ENCODE results near the gene LAMA4. TPM values are rescaled to one million over a fixed set of nuclear protein-coding genes. Genes with fewer than 3 reads are reported as not detected.

LAMA4 gene
- total RNA-seq, 1 experiment from 2014 or later: 1.1 TPM

- H4K8ac ChIP-seq (replicated peaks; ENCODE audit: insufficient read length, low read depth, low read length): no peak overlapping the region
- H2BK120ac ChIP-seq (ENCODE audit: low read depth, low read length, poor library complexity, severe bottlenecking): no peak overlapping the region
- no peak overlapping the region for H3K4ac ChIP-seq (ENCODE audit: low read depth, low read length)
- Mint-ChIP-seq H3K4me1 (peaks cover 20 to 26% of the 10 kb centered on the region in 2 experiments), H3K27ac (no peak overlapping the region), H3K4me3 (no peak overlapping the region), H3K27me3 (ENCODE audit: low read depth) (peaks cover 2% of the 10 kb centered on the region), H3K36me3 (ENCODE audit: insufficient read depth in 1 of 3, low read depth in 3 of 3) (peaks cover 0 to 4% (median 0%) of the 10 kb centered on the region in 3 experiments; a peak in 2 of 7 replicates), H3K9me3 (peaks cover 0 to 5% of the 10 kb centered on the region in 2 experiments; a peak in 3 of 5 replicates)
- no peak overlapping the region for H2BK12ac ChIP-seq (ENCODE audit: insufficient read length, low read depth, low read length)
- no peak overlapping the region for H3K23ac ChIP-seq (ENCODE audit: insufficient read length, low read depth, low read length)
- H3K23me2 ChIP-seq (ENCODE audit: insufficient read length, low read depth, low read length, poor library complexity, severe bottlenecking): no peaks in the 10 kb centered on the region
- no peak for DNase-seq
- H4K5ac ChIP-seq (ENCODE audit: insufficient read length, low read depth, low read length): no peak overlapping the region
- H2AFZ ChIP-seq (ENCODE audit: low read length): no peak overlapping the region
- H4K20me1 ChIP-seq (ENCODE audit: control insufficient read depth, insufficient read depth, insufficient read length): no peaks in the 10 kb centered on the region
- no peaks in the 10 kb centered on the region for H3K27me3 ChIP-seq (ENCODE audit: insufficient read depth, low read length)
- no peak for TF ChIP-seq CTCF (conservative IDR thresholded peaks at IDR 0.05)
- no peak overlapping the region for H4K91ac ChIP-seq (ENCODE audit: insufficient read length, low read depth, low read length)
- no peak overlapping the region for H2AK5ac ChIP-seq (ENCODE audit: insufficient read length, low read length)
- H3K4me1 ChIP-seq (ENCODE audit: insufficient read depth, low read length): peaks cover 5% of the 10 kb centered on the region; the same call in 1 of the 2 replicates
- no peaks in the 10 kb centered on the region for H3K79me2 ChIP-seq (ENCODE audit: insufficient read depth, low read length)
- no peak overlapping the region for H2BK15ac ChIP-seq (ENCODE audit: low read depth, low read length)
- H2BK5ac ChIP-seq (ENCODE audit: insufficient read length, low read length): no peak overlapping the region
- WGBS (ENCODE audit: extremely low coverage, insufficient read length, low lambda C conversion rate): no CpG with 5 or more reads among the region's 2 CpGs
- H3K4me2 ChIP-seq (ENCODE audit: insufficient read depth, insufficient read length, low read length): no peak overlapping the region
- H2BK20ac ChIP-seq (ENCODE audit: low read depth, low read length, poor library complexity, severe bottlenecking): no peak overlapping the region
- H3K9me3 ChIP-seq (ENCODE audit: control insufficient read depth, low read depth, low read length): no peaks in the 10 kb centered on the region
- no peak overlapping the region for H3K56ac ChIP-seq (ENCODE audit: insufficient read length, low read depth, low read length)
- no peak overlapping the region for H3K14ac ChIP-seq (ENCODE audit: insufficient read depth, low read length)
- no peak overlapping the region for H3K18ac ChIP-seq (ENCODE audit: insufficient read length, low read depth, low read length)
- H3K79me1 ChIP-seq (ENCODE audit: insufficient read depth, low read depth, low read length, poor library complexity, severe bottlenecking): no peaks in the 10 kb centered on the region
- H3T11ph ChIP-seq (ENCODE audit: low read length): no peak overlapping the region
- H3K27ac ChIP-seq (ENCODE audit: insufficient read length, low read depth, low read length): no peak overlapping the region
- H3K9ac ChIP-seq (ENCODE audit: extremely low read depth, insufficient read length, low read length): no peak overlapping the region
These were observed 45.2 kb downstream of the LAMA4 start for GRCh38 chr6:112209131-112209530.
